HepG2 (cell line): Measurements from ENCODE around the gene SLC10A2.

Source experiments
- BHLHE40 ChIP-seq: IDR thresholded peaks from 2 replicates; pipeline ENCODE4 v1.6.1; 2011; ENCODE audit warnings: low read length, improper control_type of control experiment
- JUN ChIP-seq: sonication (generic); formaldehyde crosslinking; IDR thresholded peaks from 2 replicates; pipeline ENCODE4 v1.4.0; 2020; ENCODE audit warnings: mild to moderate bottlenecking, missing genetic modification reagents
- NR2C2 ChIP-seq: sonication (generic); formaldehyde crosslinking; IDR thresholded peaks from 2 replicates; pipeline ENCODE4 v1.4.0; 2020; ENCODE audit warnings: missing genetic modification reagents, mild to moderate bottlenecking, moderate library complexity, borderline replicate concordance
- ZNF362 ChIP-seq: sonication (generic); formaldehyde crosslinking; IDR thresholded peaks from 2 replicates; pipeline ENCODE4 v1.4.0; 2020; ENCODE audit warnings: missing genetic modification reagents, mild to moderate bottlenecking, borderline replicate concordance

- no peak for TF ChIP-seq JUN (CRISPR knock-in tag)
- no peak for TF ChIP-seq ZNF362 (CRISPR knock-in tag)
- TF ChIP-seq BHLHE40 = no peak
- no peak for TF ChIP-seq NR2C2
These were observed 59.4 kb downstream of the SLC10A2 start for GRCh38 chr13:103006641-103007426.
